GM21528 (cell line): ENCODE measurements around the gene STAG3.

Source experiments
- ATAC-seq: cut with Tn5 transposase; IDR thresholded peaks from one replicate; pipeline ENCODE4 v1.9.1; 2021; ENCODE audit warnings: mild to moderate bottlenecking, moderate library complexity; ENCODE audit not compliant: unreplicated experiment, low FRiP score

The STAG3 gene

DNA sequence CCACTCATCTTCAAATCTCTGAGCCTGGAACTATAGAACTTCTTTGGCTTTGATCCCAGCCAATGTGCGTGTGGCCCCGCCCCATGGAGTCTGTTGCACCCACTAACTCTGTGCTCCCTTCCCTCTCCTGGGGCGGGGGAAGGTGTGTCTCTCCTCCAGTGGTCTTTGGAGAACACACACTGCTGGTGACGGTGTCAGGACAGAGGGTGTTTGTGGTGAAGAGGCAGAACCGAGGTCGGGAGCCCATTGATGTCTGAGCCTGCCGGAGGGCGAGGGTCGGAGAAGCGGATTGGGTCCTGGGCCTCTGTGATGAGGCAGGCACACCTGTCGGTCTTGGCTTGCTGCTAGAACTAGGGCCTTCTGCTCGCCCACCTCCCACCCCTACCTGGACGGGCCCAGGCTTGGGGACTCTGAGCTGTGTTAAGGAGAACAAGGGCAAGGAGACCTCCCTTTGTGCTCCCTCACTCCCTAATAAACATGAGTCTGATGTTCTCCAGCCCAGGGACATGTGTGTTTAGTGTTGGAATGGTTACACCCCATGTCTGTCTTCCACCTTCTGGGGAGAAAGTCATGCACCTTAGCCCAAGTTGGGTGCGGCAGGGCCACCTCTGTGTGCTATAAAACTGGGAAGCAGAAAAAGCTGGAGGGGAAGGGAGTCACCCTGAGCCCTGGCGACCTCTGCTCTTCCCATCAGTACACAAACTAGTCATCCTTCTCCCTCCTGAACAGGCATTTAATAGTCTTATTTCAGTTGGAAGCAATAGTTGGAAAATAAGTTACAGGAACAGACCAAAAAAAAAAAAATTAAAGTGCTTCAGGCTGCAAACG, 23.8 kb upstream of the STAG3 start:
- ATAC-seq, result no peak

DNA sequence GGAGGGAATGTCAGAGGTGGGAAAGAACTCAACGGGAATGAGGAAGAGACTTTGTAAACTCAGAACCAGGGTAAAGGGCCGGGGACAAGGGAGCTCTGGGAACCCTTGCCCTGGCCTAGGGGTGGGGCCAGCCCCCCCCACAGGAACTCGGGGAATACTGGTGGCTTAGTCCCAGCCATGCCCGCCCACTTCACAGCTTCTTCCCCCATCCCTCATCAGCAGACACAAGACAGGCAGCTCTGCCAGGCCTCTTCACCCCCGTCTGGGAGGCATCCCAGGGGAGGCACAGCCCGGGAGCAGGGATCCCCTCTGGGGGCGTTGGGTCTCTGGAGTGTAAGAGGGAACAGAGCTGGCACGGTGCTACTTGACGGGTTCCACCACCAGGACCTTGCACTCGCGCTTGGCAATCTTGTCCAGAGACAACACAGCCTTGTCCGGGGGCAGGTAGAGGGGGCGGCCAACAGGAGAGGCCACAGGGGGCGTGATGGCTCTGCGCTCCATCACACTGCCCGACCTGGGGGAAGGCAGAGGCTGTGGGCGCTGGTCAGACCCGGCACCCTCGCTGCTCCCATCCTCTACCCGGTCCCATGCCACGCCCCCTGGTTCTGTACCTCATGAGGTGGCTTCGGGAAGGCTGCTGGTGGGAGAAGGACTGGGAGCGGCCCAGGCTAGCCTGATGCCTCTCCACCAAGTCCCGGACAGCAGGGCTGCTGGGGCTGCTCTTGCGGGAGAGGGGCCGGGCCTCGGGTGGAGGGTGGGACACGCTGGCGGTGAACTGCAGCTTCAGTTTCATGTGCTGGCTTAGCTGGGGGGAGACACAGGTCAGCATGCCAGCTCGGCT, 22.8 kb upstream of the STAG3 start:
- ATAC-seq, result no peak

DNA sequence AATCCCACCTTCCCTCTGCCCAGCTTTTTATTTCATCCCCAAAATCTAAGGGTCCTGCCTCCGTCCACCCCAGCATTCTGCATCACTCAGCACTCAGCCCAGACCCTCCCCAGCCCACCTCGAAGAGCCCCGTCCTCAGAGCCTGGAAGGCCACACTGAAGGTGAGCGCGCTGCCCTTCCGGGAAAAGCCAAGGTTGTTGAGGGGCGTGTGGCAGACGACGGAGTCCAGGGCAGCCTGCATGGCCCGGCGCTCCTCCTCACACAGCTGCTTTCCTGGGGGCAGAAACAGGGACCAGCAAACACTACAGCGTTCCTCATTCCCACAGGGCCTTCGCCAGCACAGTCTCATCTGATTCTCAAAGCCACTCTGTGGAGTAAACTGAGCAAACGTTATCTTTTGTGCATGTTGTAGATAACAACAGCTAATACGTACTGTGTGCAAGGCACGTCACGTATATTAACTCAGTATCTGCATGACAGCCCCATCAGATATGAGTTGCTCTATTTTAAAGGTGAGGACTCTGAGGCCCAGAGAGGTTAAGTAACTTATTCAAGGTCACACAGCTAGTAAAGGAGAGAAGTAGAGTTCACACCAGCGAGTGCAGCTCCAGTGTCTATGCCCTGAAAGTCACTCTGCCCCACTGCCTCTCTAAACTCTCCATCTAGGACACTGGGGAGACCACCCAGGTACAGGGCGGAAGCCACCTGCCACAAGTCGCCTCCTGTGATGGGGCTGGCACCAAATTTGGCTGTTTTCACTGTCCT, 22.0 kb upstream of the STAG3 start:
- no peak for ATAC-seq

DNA sequence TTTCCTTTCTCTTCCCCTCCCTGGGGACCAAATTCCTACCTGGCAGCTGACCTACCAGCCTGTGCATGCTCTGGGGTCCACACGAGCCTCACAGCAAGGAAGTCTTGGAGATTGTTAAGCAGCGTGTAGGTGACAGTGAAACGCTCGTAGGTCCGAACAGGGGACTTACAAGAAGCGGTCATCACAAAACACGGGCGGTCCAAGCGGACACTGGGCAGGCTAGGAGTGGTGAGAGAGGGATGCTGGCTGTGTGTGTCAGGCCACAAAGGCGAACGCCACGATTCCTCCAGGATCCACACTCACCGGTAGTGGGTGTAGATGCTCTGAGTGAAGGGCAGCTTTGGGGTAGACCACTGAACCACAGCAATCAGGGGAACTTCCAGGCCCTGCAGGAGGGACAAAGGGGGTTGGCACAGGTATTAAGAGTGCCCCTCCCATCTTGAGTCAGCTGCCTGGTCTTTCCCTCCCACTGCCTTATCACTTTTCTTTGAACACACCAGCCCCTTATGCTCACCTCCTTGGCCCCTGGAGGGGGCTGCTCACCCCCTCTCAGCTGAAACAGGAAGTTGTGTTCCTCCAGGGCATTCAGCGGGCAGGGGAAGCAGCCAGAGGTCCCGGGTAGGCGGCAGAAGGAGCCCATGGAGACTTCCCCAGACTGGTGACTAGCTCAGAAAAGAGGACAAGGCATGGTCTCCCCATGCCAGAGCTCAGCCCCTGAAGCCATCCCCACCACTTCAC, 21.2 kb upstream of the STAG3 start:
- ATAC-seq, result no peak

DNA sequence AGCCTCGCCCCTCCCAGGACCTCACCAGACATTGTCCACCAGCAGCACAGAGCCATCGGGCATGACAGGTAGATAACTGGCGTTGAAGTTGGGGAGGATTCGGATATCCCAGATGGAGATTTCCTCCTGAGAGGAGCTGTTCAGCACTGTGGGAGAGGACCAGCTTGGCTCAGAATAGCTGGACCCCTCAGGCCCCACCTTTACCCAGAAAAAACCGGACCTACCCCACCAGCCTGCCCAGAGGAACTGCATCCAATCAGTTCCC, 20.7 kb upstream of the STAG3 start:
- no peak for ATAC-seq

DNA sequence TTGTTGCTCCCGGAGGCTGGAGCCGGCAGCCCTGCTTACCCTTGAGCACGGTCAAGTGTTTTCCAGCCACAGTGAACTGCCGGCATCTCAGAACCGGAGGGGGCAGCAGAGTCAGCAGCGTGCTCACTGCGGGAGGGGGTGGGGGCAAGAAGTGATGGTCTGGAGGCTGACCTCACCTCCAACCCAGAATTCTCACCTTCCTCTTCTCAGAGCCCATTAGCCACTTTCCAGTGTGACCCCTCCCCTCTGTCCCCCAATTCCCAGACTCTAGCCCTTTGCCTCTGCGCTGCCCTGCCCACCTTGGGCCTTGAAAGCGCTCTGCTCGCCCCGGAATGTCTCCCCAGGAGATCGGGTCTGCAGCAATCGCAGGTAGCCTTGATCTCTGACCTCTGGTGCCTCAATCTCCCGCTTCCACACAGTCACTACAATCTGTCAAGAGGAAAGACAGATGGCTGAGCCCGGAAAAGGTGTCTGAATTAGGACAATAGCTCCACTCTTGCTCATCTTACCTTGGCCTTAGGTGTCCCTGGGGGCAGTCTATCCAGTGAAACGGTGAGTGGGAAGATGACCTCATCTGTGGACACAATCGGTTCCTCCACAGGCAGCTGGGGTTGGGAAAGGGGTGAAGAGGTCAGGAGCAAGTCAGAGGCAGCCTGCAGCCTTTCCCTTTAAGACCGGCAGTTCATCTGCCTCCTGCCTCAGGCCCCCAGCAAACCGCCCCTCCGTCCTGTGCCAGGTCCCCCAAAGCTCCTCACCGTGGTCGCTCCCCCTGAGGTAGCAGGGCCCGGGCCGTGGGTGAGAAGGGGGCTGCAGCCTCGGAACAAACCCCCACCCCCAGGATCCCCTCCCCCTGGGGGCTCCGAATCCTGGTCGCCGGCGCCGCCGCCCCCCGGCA, 20.1 kb upstream of the STAG3 start:
- no peak for ATAC-seq

DNA sequence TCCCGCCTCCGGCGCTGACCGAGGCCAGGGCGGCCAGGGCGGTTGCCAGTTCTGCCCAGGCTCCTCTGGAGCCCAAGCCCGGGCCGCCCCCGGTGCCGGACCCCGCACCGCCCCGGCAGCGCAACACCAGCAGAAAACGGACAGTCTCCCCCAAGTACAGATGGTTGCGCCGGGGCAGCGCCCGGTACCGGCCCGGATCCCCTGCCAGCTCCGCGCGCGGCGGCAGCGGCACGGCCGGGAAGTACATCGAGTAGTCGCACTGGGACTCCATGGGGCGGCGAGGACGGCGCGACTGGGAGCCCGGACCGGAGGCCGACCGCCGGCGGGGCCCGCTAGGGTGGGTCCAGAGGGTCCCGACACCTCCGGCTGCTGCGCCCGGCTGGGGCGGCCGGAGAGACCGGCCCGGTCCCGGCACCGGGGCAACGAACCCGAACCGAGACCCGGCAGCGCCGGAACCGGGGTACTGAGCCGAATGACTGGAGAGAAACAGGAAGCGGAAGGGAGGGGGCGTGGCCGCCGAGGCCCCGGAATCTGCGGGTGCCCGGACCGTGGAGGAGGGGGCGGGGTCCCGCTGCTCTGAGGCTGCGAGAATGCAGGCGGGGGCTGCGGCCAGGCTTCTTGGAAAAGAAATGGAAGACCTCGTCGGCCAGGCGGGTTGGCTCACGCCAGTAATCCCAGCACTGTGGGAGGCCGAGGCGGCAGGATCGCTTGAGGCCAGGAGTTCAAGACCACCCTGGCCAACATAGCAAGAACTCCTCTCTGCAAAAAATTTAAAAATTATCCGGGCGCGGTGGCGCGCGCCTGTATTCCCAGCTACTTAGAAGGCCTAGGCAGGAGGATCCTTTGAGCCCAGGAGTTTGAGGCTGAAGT, 19.3 kb upstream of the STAG3 start, which contains the start of gene TRAPPC14:
Gene TRAPPC14 (minus strand): TSS at position 495 of the 870 bp plus-strand sequence. CDS start 224 bp downstream, at position 271.
- ATAC-seq, result no peak

DNA sequence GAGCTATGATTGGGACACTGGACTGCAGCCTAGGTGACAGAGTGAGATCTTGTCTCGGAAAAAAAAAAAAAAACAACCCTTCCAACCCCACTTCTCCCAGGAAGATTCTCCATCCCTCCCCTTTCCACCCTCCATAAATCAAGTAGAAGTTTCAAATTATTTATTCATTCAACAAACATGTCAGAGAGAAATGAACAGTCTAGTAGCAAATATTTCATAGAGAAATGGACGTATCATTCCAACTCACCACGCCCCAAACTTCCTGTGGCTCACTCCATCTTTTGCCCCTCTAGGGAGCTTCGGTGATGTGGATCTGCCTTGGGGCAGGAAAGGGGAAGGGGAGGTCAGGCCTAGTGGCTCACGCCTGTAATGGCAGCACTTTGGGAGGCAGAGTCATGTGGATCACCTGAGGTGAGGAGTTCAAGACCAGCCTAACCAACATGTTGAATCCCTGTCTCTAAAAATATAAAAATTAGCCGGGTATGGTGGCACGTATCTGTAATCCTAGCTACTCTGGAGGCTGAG, 18.6 kb upstream of the STAG3 start:
- no peak for ATAC-seq

DNA sequence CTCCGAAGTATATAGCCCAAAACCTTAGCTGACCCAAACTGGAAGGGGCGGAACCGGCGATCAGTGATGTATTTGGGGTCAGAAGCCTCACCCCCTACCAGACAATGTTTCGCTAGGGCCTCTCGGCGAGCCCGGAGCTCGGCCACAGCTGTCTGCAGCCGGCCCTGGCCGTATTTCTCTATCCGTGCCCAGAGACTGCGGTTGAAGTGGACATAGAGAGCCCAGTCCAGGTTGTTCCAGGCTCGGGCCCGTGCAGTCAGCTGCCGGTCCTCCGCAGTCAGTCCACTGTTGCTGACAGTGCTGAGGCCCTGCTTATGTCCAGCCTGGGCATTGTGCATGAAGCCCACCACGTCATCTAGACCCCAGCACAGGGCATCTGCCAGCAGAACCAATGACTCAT, 17.7 kb upstream of the STAG3 start:
- no peak for ATAC-seq

DNA sequence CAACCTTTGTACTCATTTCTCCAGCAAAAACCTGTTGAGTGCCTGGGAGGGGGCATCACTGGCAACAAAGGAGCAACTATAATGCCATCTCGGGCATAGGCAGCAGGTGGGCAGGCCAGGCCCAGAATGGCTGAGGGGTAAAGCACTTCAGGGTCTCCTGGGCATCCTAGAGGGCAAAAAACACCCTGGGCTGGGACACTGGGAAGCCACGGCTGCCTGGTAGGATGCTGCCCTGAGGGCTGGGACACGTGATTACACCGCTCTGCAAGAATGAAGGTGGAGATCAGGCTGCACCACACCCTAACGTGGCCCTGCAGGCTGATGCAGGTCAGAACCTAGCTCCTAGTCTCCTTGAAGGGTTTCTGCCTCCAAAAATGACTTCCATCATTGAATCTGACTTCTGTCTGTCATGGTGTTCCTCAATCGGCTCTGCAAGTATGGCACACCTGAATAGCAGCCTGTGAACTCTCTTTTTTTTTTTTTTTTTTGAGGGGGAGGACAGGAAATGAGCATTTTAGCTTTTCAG, 14.6 kb upstream of the STAG3 start:
- ATAC-seq, result no peak

DNA sequence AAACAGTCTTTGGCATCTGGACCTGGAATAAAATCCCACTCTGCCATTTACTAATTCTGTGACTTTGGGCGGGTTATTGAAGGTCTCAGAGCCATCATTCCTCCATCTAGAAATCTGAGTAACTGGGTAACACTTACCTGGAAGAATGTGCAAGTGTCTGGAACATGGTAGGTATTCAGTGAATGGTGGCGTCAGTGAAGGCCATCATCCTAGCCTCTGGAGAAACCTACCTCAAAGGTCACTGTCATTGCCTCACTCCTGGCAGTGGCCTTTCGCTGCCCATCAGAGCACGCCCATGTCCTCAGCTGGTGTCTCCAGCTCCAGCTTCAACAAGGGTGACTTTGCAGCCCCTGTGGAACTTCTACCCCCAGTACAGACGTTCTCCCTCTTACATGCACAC, 13.8 kb upstream of the STAG3 start:
- ATAC-seq, result no peak

DNA sequence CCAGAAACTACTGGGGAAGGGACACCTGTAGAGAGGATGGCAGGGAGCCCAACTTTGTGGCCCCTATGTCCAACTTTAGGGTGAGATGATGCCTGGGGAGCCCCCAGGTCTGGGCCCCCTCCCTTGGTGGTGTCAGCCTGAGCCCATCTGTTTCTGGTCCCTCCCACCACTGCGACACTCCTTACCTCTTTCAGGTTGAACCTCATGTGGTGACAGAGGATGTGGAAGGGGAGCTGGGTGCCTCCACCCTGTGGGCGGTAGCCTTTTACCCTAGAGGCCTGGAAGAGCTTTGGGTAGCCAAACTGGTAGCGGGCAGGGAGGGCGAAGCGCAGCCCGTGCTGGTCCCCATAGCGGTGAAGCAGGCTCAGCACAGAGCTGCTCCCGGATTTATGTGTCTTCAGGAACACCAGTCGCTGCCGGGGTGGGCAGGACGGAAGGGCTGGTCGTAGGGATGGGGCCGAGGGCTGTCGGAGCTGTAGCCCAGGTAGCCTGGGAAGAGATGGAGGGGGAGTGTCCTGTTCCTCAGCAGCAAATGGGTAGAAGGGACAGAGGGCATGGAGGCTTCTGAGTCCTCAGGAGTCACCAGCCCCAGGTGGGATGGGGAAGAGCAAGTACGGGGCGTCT, 11.3 kb upstream of the STAG3 start:
- ATAC-seq, result no peak

DNA sequence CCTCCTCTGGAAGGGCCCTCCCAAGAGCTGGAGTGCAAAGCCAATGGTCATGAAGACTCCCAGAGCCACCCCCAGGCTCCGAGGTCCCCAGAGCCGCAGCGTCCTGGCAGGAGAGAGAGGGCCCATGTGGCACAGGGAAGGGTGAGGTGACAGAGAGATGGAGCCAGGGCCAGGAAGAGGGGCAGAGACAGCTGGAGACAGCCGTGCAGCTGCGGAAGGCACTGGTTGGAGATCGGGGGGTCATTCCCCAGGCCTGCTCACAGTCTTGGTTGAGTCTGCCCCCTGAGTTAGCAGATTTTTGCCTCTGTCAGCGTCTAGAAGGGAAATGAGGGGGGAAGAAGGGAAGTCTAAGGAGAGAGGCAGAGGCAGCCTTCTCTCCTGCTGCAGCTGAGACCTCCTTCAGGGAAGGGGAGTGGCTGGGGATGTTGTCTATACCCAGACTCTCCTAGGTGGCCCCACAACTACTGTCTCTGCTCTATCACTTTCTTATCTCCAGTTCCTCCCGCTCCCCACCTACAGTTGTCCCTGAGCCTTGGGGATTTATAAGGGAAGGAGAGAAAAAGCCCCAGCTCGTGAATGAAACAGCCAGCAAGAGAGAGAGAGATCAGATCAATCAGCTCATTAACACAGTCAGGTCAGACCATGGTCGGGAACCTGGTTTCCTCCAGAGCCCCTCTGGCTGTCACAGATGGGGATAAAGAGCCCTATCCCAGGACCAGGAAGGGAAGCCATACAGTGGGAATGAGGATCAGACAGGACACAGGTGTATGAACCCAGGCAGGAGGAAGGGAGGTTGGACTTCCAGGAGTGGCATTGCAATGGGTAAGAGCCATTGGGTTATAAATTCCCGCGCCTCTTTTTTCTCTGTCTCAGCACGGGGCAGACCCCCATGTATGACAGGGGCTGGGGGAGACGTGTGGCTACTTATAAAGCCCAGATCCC, 10.5 kb upstream of the STAG3 start:
- ATAC-seq, result no peak

DNA sequence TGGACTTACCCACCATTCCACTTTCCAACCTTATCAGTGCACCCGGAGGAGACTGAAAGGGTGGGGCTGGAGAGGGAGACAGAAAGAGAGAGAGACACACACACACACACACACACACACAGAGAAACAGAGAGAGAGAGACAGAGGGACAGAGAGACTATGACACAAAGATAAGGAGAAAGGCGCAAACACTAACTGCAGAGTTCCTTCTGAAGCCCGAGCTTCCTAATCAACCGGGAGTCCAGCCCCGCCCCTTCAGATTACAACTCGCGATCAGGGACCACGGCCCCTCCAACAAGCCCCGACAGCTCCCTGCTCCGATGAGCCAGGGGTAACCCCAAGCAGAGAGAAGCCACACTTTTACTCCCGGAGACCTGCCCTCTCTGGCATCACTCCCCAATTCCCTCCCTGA, 9.8 kb upstream of the STAG3 start:
- no peak for ATAC-seq

DNA sequence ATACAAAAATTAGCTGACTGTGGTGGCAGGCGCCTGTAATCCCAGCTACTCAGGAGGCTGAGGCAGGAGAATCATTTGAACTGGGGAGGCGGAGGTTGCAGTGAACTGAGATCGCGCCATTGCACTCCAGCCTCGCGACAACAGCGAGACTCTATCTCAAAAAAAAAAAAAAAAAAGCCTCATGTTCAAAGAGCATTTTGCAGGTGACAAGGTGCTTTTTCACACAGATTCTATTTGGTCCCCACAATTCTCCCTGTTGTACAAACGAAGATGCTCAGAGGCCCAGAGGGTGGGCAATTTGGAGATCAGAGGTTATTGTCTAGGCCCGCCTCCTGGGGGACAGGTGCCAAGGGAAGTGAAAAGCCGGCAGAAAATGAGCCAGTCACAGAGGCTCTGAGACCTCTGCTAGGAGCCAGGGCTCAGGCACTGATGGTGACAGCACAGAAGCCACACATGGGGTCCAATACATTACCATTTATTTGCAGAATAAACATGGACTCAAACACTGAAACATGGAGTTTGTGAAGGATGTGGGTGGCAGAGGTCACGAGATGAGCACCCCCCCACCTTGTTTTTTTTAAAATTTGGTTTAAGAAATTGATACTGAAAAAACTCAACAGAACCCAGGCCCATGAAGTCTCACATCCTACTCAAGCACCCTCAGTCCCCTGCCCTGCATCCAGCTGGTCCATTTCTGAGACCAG, 8.4 kb upstream of the STAG3 start:
- ATAC-seq, result no peak
